ENCODE data around the gene SYNPO2L. TPM values are rescaled to one million over a fixed set of nuclear protein-coding genes. Genes with fewer than 3 reads are reported as not detected.
"Not testable (repeated sequence)": the region's sequence is repeated elsewhere in the genome, so short reads cannot be mapped to it uniquely, and the experiment has no call there.

Gene SYNPO2L
- total and polyA plus RNA-seq, 2 donors, result 0.09 to 0.21 TPM

GRCh38 chr10:73674546-73674945 lies 18.7 kb upstream of the SYNPO2L start:
- H3K36me3 ChIP-seq (ENCODE audit: control insufficient read depth in 2 of 2, insufficient read depth in 2 of 2, low read length in 1 of 2); H3K27ac ChIP-seq (ENCODE audit: low read depth in 1 of 2, low read length in 1 of 2); H3K4me1 ChIP-seq (ENCODE audit: control insufficient read depth in 2 of 2, insufficient read depth in 2 of 2, low read length in 2 of 2); H3K27me3 ChIP-seq (ENCODE audit: control insufficient read depth in 2 of 2, insufficient read depth in 1 of 2, low read length in 1 of 2); DNase-seq (ENCODE audit: low read depth in 6 of 9, low spot score in 9 of 9); H3K9me3 ChIP-seq (ENCODE audit: control insufficient read depth in 2 of 2, insufficient read depth in 1 of 2, low read length in 1 of 2); H3K4me3 ChIP-seq (ENCODE audit: low read length in 2 of 2): not testable (repeated sequence)
- WGBS, result 100% methylated on average over 11 of the region's 20 CpGs

DNA sequence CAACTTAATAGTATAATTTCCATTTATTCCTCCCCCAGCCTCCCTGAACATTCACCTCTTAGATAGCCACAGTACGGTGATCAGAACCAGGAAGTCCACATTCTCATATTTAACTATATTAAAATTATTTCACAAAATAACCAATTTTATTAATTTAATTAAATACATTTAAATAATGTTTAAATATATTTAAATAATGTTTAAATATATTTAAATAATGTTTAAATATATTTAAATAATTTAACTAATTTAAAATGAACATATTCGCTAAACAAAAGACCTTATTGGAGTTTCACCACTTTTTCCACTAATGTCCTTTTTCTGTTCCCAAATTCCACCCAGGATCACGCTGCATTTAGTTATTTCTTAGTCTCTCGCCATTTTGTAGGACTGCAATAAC lies 12.5 kb upstream of the SYNPO2L start:
- WGBS, result over 99% methylated on average over 3 of the region's 4 CpGs
- not testable (repeated sequence) for H3K4me1 ChIP-seq (ENCODE audit: control insufficient read depth in 2 of 2, insufficient read depth in 2 of 2, low read length in 2 of 2); H3K27me3 ChIP-seq (ENCODE audit: control insufficient read depth in 2 of 2, insufficient read depth in 1 of 2, low read length in 1 of 2); H3K27ac ChIP-seq (ENCODE audit: low read depth in 1 of 2, low read length in 1 of 2); H3K36me3 ChIP-seq (ENCODE audit: control insufficient read depth in 2 of 2, insufficient read depth in 2 of 2, low read length in 1 of 2); H3K4me3 ChIP-seq (ENCODE audit: low read length in 2 of 2); DNase-seq (ENCODE audit: low read depth in 6 of 9, low spot score in 9 of 9); H3K9me3 ChIP-seq (ENCODE audit: control insufficient read depth in 2 of 2, insufficient read depth in 1 of 2, low read length in 1 of 2)

DNA sequence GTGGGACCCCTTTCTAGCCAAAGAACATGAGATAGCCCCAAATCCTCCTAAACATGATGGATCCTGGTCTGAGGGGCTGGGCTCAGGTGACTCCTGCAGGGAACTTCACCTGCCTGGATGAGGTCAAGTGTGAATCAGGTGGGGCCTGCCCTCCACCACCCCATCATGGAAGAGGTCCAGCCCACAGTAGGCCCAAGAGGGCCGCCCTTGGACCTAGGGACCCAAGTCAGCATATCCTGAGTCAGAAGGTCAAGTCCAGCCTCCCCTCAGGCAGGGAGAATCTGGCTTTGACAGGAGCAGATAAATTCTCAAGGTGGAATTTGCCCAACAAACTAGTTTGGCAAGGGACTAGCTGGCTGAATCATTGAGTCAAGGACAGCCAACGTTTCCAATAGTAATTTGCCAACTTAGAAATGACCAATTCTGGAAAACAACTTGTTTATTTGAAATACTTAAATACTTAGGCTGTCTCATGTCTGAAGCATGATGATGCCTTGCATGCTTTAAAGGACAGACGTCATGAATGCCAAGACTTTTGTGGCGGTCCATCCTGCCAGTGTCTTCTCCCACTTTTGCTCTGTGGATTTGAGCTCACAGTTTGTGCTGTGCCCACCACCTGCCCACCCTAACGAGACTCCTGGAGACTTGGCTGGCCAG lies 10.5 kb upstream of the SYNPO2L start:
- H3K27me3 ChIP-seq (ENCODE audit: control insufficient read depth in 2 of 2, insufficient read depth in 1 of 2, low read length in 1 of 2); H3K36me3 ChIP-seq (ENCODE audit: control insufficient read depth in 2 of 2, insufficient read depth in 2 of 2, low read length in 1 of 2); H3K9me3 ChIP-seq (ENCODE audit: control insufficient read depth in 2 of 2, insufficient read depth in 1 of 2, low read length in 1 of 2); H3K27ac ChIP-seq (ENCODE audit: low read depth in 1 of 2, low read length in 1 of 2); H3K4me1 ChIP-seq (ENCODE audit: control insufficient read depth in 2 of 2, insufficient read depth in 2 of 2, low read length in 2 of 2); H3K4me3 ChIP-seq (ENCODE audit: low read length in 2 of 2); DNase-seq (ENCODE audit: low read depth in 6 of 9, low spot score in 9 of 9): not testable (repeated sequence)
- WGBS, result 94% methylated on average over 4 of the region's 5 CpGs

- H3K36me3 ChIP-seq (ENCODE audit: control insufficient read depth in 2 of 2, insufficient read depth in 2 of 2, low read length in 1 of 2); H3K27me3 ChIP-seq (ENCODE audit: control insufficient read depth in 2 of 2, insufficient read depth in 1 of 2, low read length in 1 of 2); H3K9me3 ChIP-seq (ENCODE audit: control insufficient read depth in 2 of 2, insufficient read depth in 1 of 2, low read length in 1 of 2); DNase-seq (ENCODE audit: low read depth in 6 of 9, low spot score in 9 of 9); H3K4me3 ChIP-seq (ENCODE audit: low read length in 2 of 2); H3K27ac ChIP-seq (ENCODE audit: low read depth in 1 of 2, low read length in 1 of 2); H3K4me1 ChIP-seq (ENCODE audit: control insufficient read depth in 2 of 2, insufficient read depth in 2 of 2, low read length in 2 of 2): not testable (repeated sequence)
- WGBS, result 97% methylated on average over 3 of the region's 3 CpGs
Observed at GRCh38 chr10:73665581-73665980, 9.8 kb upstream of the SYNPO2L start.

DNA sequence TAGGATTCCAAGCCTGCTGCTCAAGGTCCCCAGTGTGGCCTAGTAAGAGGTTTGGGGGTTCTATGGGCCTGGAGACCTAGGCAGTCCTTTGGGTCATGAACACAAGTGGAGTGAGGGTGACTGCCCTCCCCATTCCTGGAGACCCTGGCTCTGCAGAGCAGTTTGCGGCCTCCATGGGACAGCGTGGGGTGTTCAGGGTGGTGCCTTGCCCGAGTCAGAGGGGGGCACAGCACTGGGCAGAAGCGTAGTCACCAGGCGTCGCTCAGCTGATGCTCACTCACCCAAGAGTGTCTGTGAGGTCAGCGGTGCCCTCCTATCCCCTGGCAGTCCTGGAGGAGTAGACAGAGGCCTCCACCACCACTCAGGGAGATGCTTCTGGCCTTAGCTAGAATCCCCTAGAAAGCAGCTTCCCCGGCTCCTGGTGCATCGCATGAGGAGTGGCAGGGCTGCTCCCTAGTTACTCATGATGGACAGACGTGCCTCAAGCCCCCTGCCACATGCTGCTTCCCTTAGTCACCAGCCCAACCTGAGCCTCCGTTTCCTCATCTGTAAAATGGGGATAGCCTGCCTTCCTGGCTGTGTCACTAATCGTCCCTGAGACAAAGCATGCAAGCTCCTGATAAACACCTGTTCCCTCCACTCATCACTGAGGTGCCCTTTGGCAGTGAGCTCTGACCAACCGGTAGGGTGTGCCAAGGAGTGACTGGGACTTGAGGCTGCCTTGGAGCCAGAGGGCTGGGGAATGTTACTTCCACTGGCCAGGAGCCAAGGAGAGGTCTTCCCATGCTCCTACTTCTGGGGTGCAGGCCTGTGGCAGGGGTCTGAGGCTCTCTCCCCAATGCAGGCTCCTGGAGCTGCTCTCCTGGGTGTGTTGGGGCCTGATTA lies 8.6 kb upstream of the SYNPO2L start:
- H3K4me3 ChIP-seq (ENCODE audit: low read length in 2 of 2); H3K27me3 ChIP-seq (ENCODE audit: control insufficient read depth in 2 of 2, insufficient read depth in 1 of 2, low read length in 1 of 2); DNase-seq (ENCODE audit: low read depth in 6 of 9, low spot score in 9 of 9); H3K27ac ChIP-seq (ENCODE audit: low read depth in 1 of 2, low read length in 1 of 2); H3K9me3 ChIP-seq (ENCODE audit: control insufficient read depth in 2 of 2, insufficient read depth in 1 of 2, low read length in 1 of 2); H3K4me1 ChIP-seq (ENCODE audit: control insufficient read depth in 2 of 2, insufficient read depth in 2 of 2, low read length in 2 of 2); H3K36me3 ChIP-seq (ENCODE audit: control insufficient read depth in 2 of 2, insufficient read depth in 2 of 2, low read length in 1 of 2): not testable (repeated sequence)
- 92% methylated on average over 13 of the region's 13 CpGs for WGBS

DNA sequence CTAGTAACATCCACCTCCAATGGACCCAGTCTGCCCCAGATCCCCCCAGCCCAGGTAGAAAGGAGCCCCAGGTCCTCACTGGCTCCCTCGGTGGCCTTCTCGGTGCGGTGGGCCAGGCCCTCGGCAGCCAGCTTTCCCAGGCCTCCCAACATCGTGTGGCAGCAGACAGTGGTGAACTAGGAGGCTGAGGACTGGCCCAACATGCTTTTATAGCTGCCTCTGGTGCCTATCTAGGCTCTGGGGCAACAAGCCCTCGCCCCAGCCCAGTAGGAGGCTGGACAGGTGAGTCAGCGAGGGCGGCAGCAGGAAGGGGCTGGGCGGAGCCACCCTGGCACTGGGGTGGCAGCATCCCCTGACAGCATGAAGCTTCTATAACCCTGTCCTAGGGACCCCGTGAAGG lies 7.8 kb upstream of the SYNPO2L start:
- H3K9me3 ChIP-seq (ENCODE audit: control insufficient read depth in 2 of 2, insufficient read depth in 1 of 2, low read length in 1 of 2); H3K36me3 ChIP-seq (ENCODE audit: control insufficient read depth in 2 of 2, insufficient read depth in 2 of 2, low read length in 1 of 2); H3K4me1 ChIP-seq (ENCODE audit: control insufficient read depth in 2 of 2, insufficient read depth in 2 of 2, low read length in 2 of 2); H3K27me3 ChIP-seq (ENCODE audit: control insufficient read depth in 2 of 2, insufficient read depth in 1 of 2, low read length in 1 of 2); DNase-seq (ENCODE audit: low read depth in 6 of 9, low spot score in 9 of 9); H3K4me3 ChIP-seq (ENCODE audit: low read length in 2 of 2); H3K27ac ChIP-seq (ENCODE audit: low read depth in 1 of 2, low read length in 1 of 2): not testable (repeated sequence)
- 94% methylated on average over 10 of the region's 10 CpGs for WGBS

- DNase-seq (ENCODE audit: low read depth in 6 of 9, low spot score in 9 of 9); H3K4me3 ChIP-seq (ENCODE audit: low read length in 2 of 2); H3K4me1 ChIP-seq (ENCODE audit: control insufficient read depth in 2 of 2, insufficient read depth in 2 of 2, low read length in 2 of 2); H3K27me3 ChIP-seq (ENCODE audit: control insufficient read depth in 2 of 2, insufficient read depth in 1 of 2, low read length in 1 of 2); H3K9me3 ChIP-seq (ENCODE audit: control insufficient read depth in 2 of 2, insufficient read depth in 1 of 2, low read length in 1 of 2); H3K36me3 ChIP-seq (ENCODE audit: control insufficient read depth in 2 of 2, insufficient read depth in 2 of 2, low read length in 1 of 2): not testable (repeated sequence)
- H3K27ac ChIP-seq (ENCODE audit: low read depth in 1 of 2, low read length in 1 of 2), result peak overlapping the region in 1 of 2 donors; percentile 60
- 96% methylated on average over 7 of the region's 7 CpGs for WGBS
Observed at GRCh38 chr10:73662705-73663104, 6.9 kb upstream of the SYNPO2L start.

DNA sequence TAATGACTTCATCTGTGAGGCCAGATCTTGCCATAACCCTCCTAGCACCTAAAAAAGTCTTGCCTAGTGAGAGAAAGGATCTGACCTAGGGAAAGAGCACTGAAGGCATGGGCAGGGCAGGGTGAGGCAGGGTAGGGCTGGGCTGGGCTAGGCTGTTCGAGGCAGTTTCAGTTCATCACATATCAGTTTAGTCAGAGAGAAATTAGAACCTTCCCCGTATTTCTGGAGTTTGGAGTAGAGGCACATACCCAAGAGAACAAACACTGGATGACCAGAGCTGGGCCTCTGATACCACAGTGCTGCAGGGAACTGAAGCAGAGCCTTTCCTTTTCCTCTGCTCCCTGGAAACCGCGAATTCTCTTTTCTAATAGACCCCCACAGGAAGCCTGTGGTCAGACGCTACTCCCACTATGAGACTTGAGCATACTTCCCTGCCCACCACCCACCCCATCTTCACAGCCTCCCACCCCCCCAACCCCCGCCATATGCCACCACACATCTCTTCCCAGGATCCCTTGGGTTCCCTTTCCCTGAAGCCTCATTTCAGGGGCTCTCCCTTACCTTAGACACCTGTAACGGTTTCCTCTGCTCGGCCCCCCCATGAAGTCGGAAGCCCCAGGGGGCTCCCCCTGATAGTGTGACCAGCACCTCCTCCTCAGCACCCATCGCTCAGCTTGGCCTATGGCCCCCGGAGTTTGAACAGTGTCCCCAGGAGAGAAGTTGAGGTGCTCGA lies 406 bp downstream of the SYNPO2L start:
- H3K36me3 ChIP-seq (ENCODE audit: control insufficient read depth in 2 of 2, insufficient read depth in 2 of 2, low read length in 1 of 2), result no peaks in the 10 kb centered on the region
- WGBS, result 38% methylated on average over 12 of the region's 12 CpGs
- peaks cover 5 to 21% of the 10 kb centered on the region in 2 donors for H3K4me1 ChIP-seq (ENCODE audit: control insufficient read depth in 2 of 2, insufficient read depth in 2 of 2, low read length in 2 of 2)
- H3K9me3 ChIP-seq (ENCODE audit: control insufficient read depth in 2 of 2, insufficient read depth in 1 of 2, low read length in 1 of 2), result no peaks in the 10 kb centered on the region
- no peak overlapping the region for H3K27ac ChIP-seq (ENCODE audit: low read depth in 1 of 2, low read length in 1 of 2)
- DNase-seq (ENCODE audit: low read depth in 6 of 9, low spot score in 9 of 9), result no peak
- H3K27me3 ChIP-seq (ENCODE audit: control insufficient read depth in 2 of 2, insufficient read depth in 1 of 2, low read length in 1 of 2), result no peaks in the 10 kb centered on the region
- no peak overlapping the region for H3K4me3 ChIP-seq (ENCODE audit: low read length in 2 of 2)

- WGBS, result 80% methylated on average over 3 of the region's 3 CpGs
- peak in 1 of 9 donors; percentile 39 for DNase-seq (ENCODE audit: low read depth in 6 of 9, low spot score in 9 of 9)
- peaks cover 5 to 21% of the 10 kb centered on the region in 2 donors for H3K4me1 ChIP-seq (ENCODE audit: control insufficient read depth in 2 of 2, insufficient read depth in 2 of 2, low read length in 2 of 2)
- H3K4me3 ChIP-seq (ENCODE audit: low read length in 2 of 2), result no peak overlapping the region
- no peaks in the 10 kb centered on the region for H3K27me3 ChIP-seq (ENCODE audit: control insufficient read depth in 2 of 2, insufficient read depth in 1 of 2, low read length in 1 of 2)
- no peaks in the 10 kb centered on the region for H3K36me3 ChIP-seq (ENCODE audit: control insufficient read depth in 2 of 2, insufficient read depth in 2 of 2, low read length in 1 of 2)
- no peak overlapping the region for H3K27ac ChIP-seq (ENCODE audit: low read depth in 1 of 2, low read length in 1 of 2)
- H3K9me3 ChIP-seq (ENCODE audit: control insufficient read depth in 2 of 2, insufficient read depth in 1 of 2, low read length in 1 of 2), result no peaks in the 10 kb centered on the region
Observed at GRCh38 chr10:73653701-73654100, 2.1 kb downstream of the SYNPO2L start.
